HCT116 (cell line): ENCODE results near the gene NR6A1. TPM values are rescaled to one million over a fixed set of nuclear protein-coding genes. Genes with fewer than 3 reads are reported as not detected.

ENCODE experiments used
- ATAC-seq: fragments of 200-7000 bp; cut with Tn5 transposase; 2 replicates; pipeline ENCODE4 v1.9.1; 2020; ENCODE audit warnings: mild to moderate bottlenecking, moderate library complexity
- BruUV-seq: library from RNA; stranded (reverse); fragments of 400-500 nt; replicated peaks from 2 replicates; lab custom pipeline; 2021; lab: Mats Ljungman, UMichigan
- CTCF ChIA-PET: fragments of 300-600 bp; sonication (Branson Sonifier 250); formaldehyde crosslinking; loops from one replicate; lab custom pipeline; 2021; ENCODE audit warnings: antibody characterized with exemption; lab: Charles Lee
- POLR2A ChIA-PET: fragments of 300-600, 350-600 bp; sonication (Branson Sonifier 250); formaldehyde crosslinking; loops from one replicate; lab custom pipeline; 2021; ENCODE audit warnings: antibody characterized with exemption; lab: Charles Lee
- RAD21 ChIA-PET, 2 experiments: fragments of 300-600 bp; sonication (Branson Sonifier 250); formaldehyde crosslinking; loops; one replicate each; lab custom pipeline; 2023; ENCODE audit warnings: low total read pairs in 2 of 2; ENCODE audit not compliant: uncharacterized antibody in 2 of 2, unreplicated experiment in 2 of 2, low non-redundant PET in 1 of 2; lab: Charles Lee
- DNase-seq: peaks from one replicate; pipeline ENCODE4 v3.0.0-alpha.2; 2010; ENCODE audit warnings: low read depth, low spot score
- H2AFZ ChIP-seq: fragments of 200-600 bp; shearing (Covaris generic), sonication (generic); 2 replicates; pipeline ENCODE4 v1.6.1; 2017; ENCODE audit warnings: low read depth, mixed run types, mixed read lengths, antibody characterized with exemption, low read length; ENCODE audit not compliant: poor library complexity, severe bottlenecking
- H3K27ac ChIP-seq: 2 replicates; pipeline ENCODE4 v1.5.1; 2012; ENCODE audit warnings: low read depth, low read length
- H3K27me3 ChIP-seq: fragments of 200-600 bp; sonication (generic); 2 replicates; pipeline ENCODE4 v1.6.1; 2016; ENCODE audit warnings: mixed run types, low read length, mixed read lengths; ENCODE audit not compliant: insufficient read depth
- H3K36me3 ChIP-seq, 2 experiments: fragments of 200-500 bp in 1 of 2; fragments of 200-600 bp in 1 of 2; sonication (Bioruptor generic) in 1 of 2; sonication (generic) in 1 of 2; 2 replicates each; pipeline versions ENCODE4 v1.5.1 to v1.6.1; 2014 to 2016; ENCODE audit warnings: low read length in 2 of 2, inconsistent platforms in 1 of 2, mixed read lengths in 1 of 2, mixed run types in 1 of 2; ENCODE audit not compliant: insufficient read depth in 2 of 2, control insufficient read depth in 1 of 2
- H3K4me1 ChIP-seq, 2 experiments: fragments of 200-600 bp in 1 of 2; sonication (generic) in 1 of 2; 2 replicates each; pipeline versions ENCODE4 v1.5.1 to v1.6.1; 2012 to 2017; ENCODE audit warnings: low read length in 2 of 2, inconsistent platforms in 1 of 2, mild to moderate bottlenecking in 1 of 2, mixed read lengths in 1 of 2, mixed run types in 1 of 2, moderate library complexity in 1 of 2; ENCODE audit not compliant: insufficient read depth in 2 of 2, control insufficient read depth in 1 of 2
- H3K4me2 ChIP-seq: fragments of 200-600 bp; sonication (generic); 2 replicates; pipeline ENCODE4 v1.6.1; 2017; ENCODE audit warnings: mixed run types, low read length, mixed read lengths
- H3K4me3 ChIP-seq, 2 experiments: fragments of 200-600 bp in 1 of 2; sonication (generic) in 1 of 2; replicated peaks in 1 of 2; 2 replicates each; pipeline ENCODE4 v1.5.1; 2011 to 2016; ENCODE audit warnings: low read length in 2 of 2, control low read depth in 1 of 2, low read depth in 1 of 2, mild to moderate bottlenecking in 1 of 2, mixed read lengths in 1 of 2, mixed run types in 1 of 2
- H3K79me2 ChIP-seq: fragments of 200-600 bp; sonication (generic); 2 replicates; pipeline ENCODE4 v1.6.1; 2017; ENCODE audit warnings: mild to moderate bottlenecking, mixed run types, low read length, moderate library complexity, mixed read lengths; ENCODE audit not compliant: insufficient read depth
- H3K9ac ChIP-seq: fragments of 200-600 bp; sonication (generic); 2 replicates; pipeline ENCODE4 v1.6.1; 2016; ENCODE audit warnings: low read length, mixed read lengths
- H3K9me2 ChIP-seq: fragments of 200-600 bp; sonication (generic), shearing (Covaris generic); 2 replicates; pipeline ENCODE4 v1.6.1; 2017; ENCODE audit warnings: mixed run types, mild to moderate bottlenecking, moderate library complexity; ENCODE audit not compliant: insufficient read depth
- H3K9me3 ChIP-seq, 2 experiments: fragments of 200-500 bp in 1 of 2; fragments of 200-600 bp in 1 of 2; sonication (Bioruptor generic) in 1 of 2; sonication (generic) in 1 of 2; 2 replicates each; pipeline ENCODE4 v1.6.1; 2014 to 2017; ENCODE audit warnings: low read length in 2 of 2, mixed read lengths in 2 of 2, inconsistent platforms in 1 of 2, low read depth in 1 of 2, mild to moderate bottlenecking in 1 of 2, mixed run types in 1 of 2, moderate library complexity in 1 of 2; ENCODE audit not compliant: control insufficient read depth in 1 of 2, insufficient read depth in 1 of 2
- H4K20me1 ChIP-seq: fragments of 200-600 bp; sonication (generic), shearing (Covaris generic); 2 replicates; pipeline ENCODE4 v1.6.1; 2017; ENCODE audit warnings: mixed run types, mild to moderate bottlenecking, moderate library complexity; ENCODE audit not compliant: insufficient read depth
- ATF3 ChIP-seq: IDR thresholded peaks from 2 replicates; pipeline ENCODE4 v1.6.1; 2012
- CEBPB ChIP-seq: IDR thresholded peaks from 2 replicates; pipeline ENCODE4 v1.6.1; 2012; ENCODE audit warnings: low read depth
- CTCF ChIP-seq, 3 experiments: fragments of 200-600 bp in 1 of 3; sonication (generic) in 1 of 3; IDR thresholded peaks in 2 of 3; conservative IDR thresholded peaks in 1 of 3; 2 replicates each; pipeline ENCODE4 v1.5.1; 2012 to 2017; ENCODE audit warnings: low read depth in 2 of 3, low read length in 2 of 3, antibody characterized with exemption in 1 of 3, borderline replicate concordance in 1 of 3, control low read depth in 1 of 3, mild to moderate bottlenecking in 1 of 3, mixed read lengths in 1 of 3, mixed run types in 1 of 3, moderate library complexity in 1 of 3; ENCODE audit not compliant: insufficient read depth in 1 of 3
- MAX ChIP-seq: IDR thresholded peaks from 2 replicates; pipeline ENCODE4 v1.6.1; 2012
- TCF7L2 ChIP-seq: IDR thresholded peaks from 2 replicates; pipeline ENCODE4 v1.7.0; 2011; ENCODE audit warnings: borderline replicate concordance, inconsistent platforms; ENCODE audit not compliant: insufficient read depth, insufficient read length; ENCODE audit errors: extremely low read depth
- intact Hi-C: fragments of 100-400 bp; cut with micrococcal nuclease; formaldehyde crosslinking; loops from 2 replicates; pipeline ENCODE4 v1.10.0; 2022
- total RNA-seq: library from RNA; stranded (reverse); gene quantifications from one replicate; pipeline ENCODE4 v1.2.1, GENCODE V29; 2021; ENCODE audit not compliant: unreplicated experiment

NR6A1 gene
- total RNA-seq, 1 experiment from 2014 or later, result 9.9 TPM

GRCh38 chr9:124532897-124533296 is 238.2 kb downstream of the NR6A1 start:
- no peak overlapping the region for H3K4me2 ChIP-seq
- no TSS peak for BruUV-seq
- TF ChIP-seq CTCF (IDR thresholded peaks at IDR 0.05 in 2 of 3, conservative IDR thresholded peaks at IDR 0.05 in 1 of 3; ENCODE audit: borderline replicate concordance in 1 of 3, insufficient read depth in 1 of 3, low read depth in 2 of 3, low read length in 2 of 3) (peak in 1 of 3 experiments; percentile 24; a peak in 1 of 6 replicates), MAX (no peak)
- TF ChIP-seq, all 23 proteins: peak for 1
- Histone ChIP-seq H3K36me3 (peaks cover 0 to 2% of the 10 kb centered on the region in 2 experiments; a peak in 2 of 4 replicates), H3K4me1 (peaks cover 2 to 11% of the 10 kb centered on the region in 2 experiments; a peak in 2 of 4 replicates), H4K20me1 (no peaks in the 10 kb centered on the region), H3K9me3 (no peaks in the 10 kb centered on the region), H3K27me3 (no peaks in the 10 kb centered on the region), H3K79me2 (no peaks in the 10 kb centered on the region), H3K4me3 (no peak overlapping the region), H3K9me2 (no peaks in the 10 kb centered on the region), H3K27ac (no peak overlapping the region), H2AFZ (no peak overlapping the region), H3K9ac (no peak overlapping the region)
- DNase-seq (no peak), ATAC-seq (peak; percentile 69)
- ChIA-PET POLR2A (interaction anchor here (0.5 kb wide), 1 partner anchor 1987 kb away, joined by 3 read pairs; no protein-coding TSS in a partner anchor), CTCF (interaction anchor here (1.3 to 1.4 kb wide), 2 partner anchors 8 to 84 kb away, joined by 4 read pairs; no protein-coding TSS in a partner anchor), RAD21 (no interaction called here)
- intact Hi-C loops, result no loop called here

- Histone ChIP-seq H3K4me2 (no peak overlapping the region), H3K4me1 (peaks cover 3 to 18% of the 10 kb centered on the region in 2 experiments; a peak in 2 of 4 replicates), H3K9me3 (no peaks in the 10 kb centered on the region), H3K9me2 (no peaks in the 10 kb centered on the region), H3K4me3 (no peak overlapping the region), H2AFZ (no peak overlapping the region), H3K9ac (no peak overlapping the region), H3K79me2 (no peaks in the 10 kb centered on the region), H3K27me3 (no peaks in the 10 kb centered on the region), H3K36me3 (peaks cover 0 to 5% of the 10 kb centered on the region in 2 experiments; a peak in 2 of 4 replicates), H4K20me1 (no peaks in the 10 kb centered on the region), H3K27ac (no peak overlapping the region)
- ChIA-PET CTCF (no interaction called here), POLR2A (no interaction called here), RAD21 (no interaction called here)
- no TSS peak for BruUV-seq
- ATAC-seq (no peak), DNase-seq (no peak)
- intact Hi-C loops, result no loop called here
- no peak for TF ChIP-seq TCF7L2
- no peak for TF ChIP-seq CTCF (IDR thresholded peaks at IDR 0.05 in 2 of 3, conservative IDR thresholded peaks at IDR 0.05 in 1 of 3; ENCODE audit: borderline replicate concordance in 1 of 3, insufficient read depth in 1 of 3, low read depth in 2 of 3, low read length in 2 of 3)
- no peak for TF ChIP-seq CEBPB
- TF ChIP-seq ATF3, result no peak
- TF ChIP-seq, all 23 proteins: peak for 0
These were observed 240.0 kb downstream of the NR6A1 start for GRCh38 chr9:124531115-124531514.
